CD14-positive monocyte (primary cell): Measurements from ENCODE around the gene MYOM3. TPM values are rescaled to one million over a fixed set of nuclear protein-coding genes. Genes with fewer than 3 reads are reported as not detected.

Experiments
- DNase-seq, 3 donors: peaks; one replicate each; pipeline ENCODE4 v3.0.0-alpha.2; 2011 to 2022
- H2AFZ ChIP-seq: 2 replicates; pipeline ENCODE4 v1.6.0; 2012; ENCODE audit warnings: mild to moderate bottlenecking, low read depth, low read length, inconsistent platforms; ENCODE audit not compliant: insufficient read depth, poor library complexity, severe bottlenecking
- H3K27ac ChIP-seq, 2 donors: 1 replicate in 1 of 2; 2 replicates in 1 of 2; pipeline ENCODE4 v1.5.1; 2012 to 2013; ENCODE audit warnings: low read length in 2 of 2, control low read depth in 1 of 2, inconsistent platforms in 1 of 2, low read depth in 1 of 2, mild to moderate bottlenecking in 1 of 2
- H3K27me3 ChIP-seq, 2 donors: one replicate each; pipeline versions ENCODE4 v1.6.0 to v1.6.1; 2011 to 2013; ENCODE audit warnings: low read length in 2 of 2; ENCODE audit not compliant: control insufficient read depth in 2 of 2, insufficient read depth in 2 of 2
- H3K36me3 ChIP-seq, 2 donors: replicated peaks in 1 of 2; 1 replicate in 1 of 2; 2 replicates in 1 of 2; pipeline versions ENCODE4 v1.5.1 to v1.6.1; 2012 to 2013; ENCODE audit warnings: low read length in 2 of 2, control low read depth in 1 of 2, inconsistent platforms in 1 of 2, mild to moderate bottlenecking in 1 of 2; ENCODE audit not compliant: insufficient read depth in 2 of 2, control insufficient read depth in 1 of 2
- H3K4me1 ChIP-seq, 2 donors: 1 replicate in 1 of 2; 2 replicates in 1 of 2; pipeline versions ENCODE4 v1.5.1 to v1.6.1; 2012 to 2013; ENCODE audit warnings: low read length in 2 of 2, control low read depth in 1 of 2, inconsistent platforms in 1 of 2, mild to moderate bottlenecking in 1 of 2, moderate library complexity in 1 of 2; ENCODE audit not compliant: insufficient read depth in 2 of 2, control insufficient read depth in 1 of 2
- H3K4me2 ChIP-seq: replicated peaks from 2 replicates; pipeline ENCODE3; 2012; ENCODE audit warnings: low read length, moderate library complexity, mild to moderate bottlenecking; ENCODE audit not compliant: poor library complexity, severe bottlenecking; ENCODE audit errors: extremely low read depth
- H3K4me3 ChIP-seq, 3 experiments: fragments of 200-600 bp in 1 of 3; sonication (generic) in 1 of 3; replicated peaks in 1 of 3; 1 replicate in 2 of 3; 2 replicates in 1 of 3; pipeline ENCODE4 v1.5.1; 2011 to 2013; ENCODE audit warnings: low read length in 3 of 3, mild to moderate bottlenecking in 3 of 3, control low read depth in 2 of 3, low read depth in 2 of 3, inconsistent platforms in 1 of 3, moderate library complexity in 1 of 3
- H3K79me2 ChIP-seq: 2 replicates; pipeline ENCODE4 v1.6.0; 2012; ENCODE audit warnings: mild to moderate bottlenecking, control low read depth, inconsistent platforms, low read length, moderate library complexity; ENCODE audit not compliant: insufficient read depth
- H3K9ac ChIP-seq: 2 replicates; pipeline ENCODE4 v1.6.0; 2017; ENCODE audit warnings: low read length, mild to moderate bottlenecking; ENCODE audit not compliant: insufficient read depth, poor library complexity, severe bottlenecking
- H3K9me3 ChIP-seq, 2 donors: replicated peaks in 1 of 2; 1 replicate in 1 of 2; 2 replicates in 1 of 2; pipeline versions ENCODE4 v1.5.1 to v1.6.1; 2012 to 2013; ENCODE audit warnings: low read length in 2 of 2, control low read depth in 1 of 2; ENCODE audit not compliant: control insufficient read depth in 1 of 2, insufficient read depth in 1 of 2
- H4K20me1 ChIP-seq: 2 replicates; pipeline ENCODE4 v1.6.0; 2012; ENCODE audit warnings: mild to moderate bottlenecking, low read length, control low read depth, moderate library complexity; ENCODE audit not compliant: insufficient read depth
- H3K27ac Mint-ChIP-seq, 7 donors: one replicate each; pipeline ENCODE4 v1.8.0; 2020; ENCODE audit warnings: mild to moderate bottlenecking in 7 of 7, mixed read lengths in 7 of 7, moderate library complexity in 6 of 7, inconsistent platforms in 2 of 7
- H3K27me3 Mint-ChIP-seq, 3 donors: one replicate each; pipeline ENCODE4 v1.8.0; 2021 to 2022; ENCODE audit warnings: low read depth in 3 of 3, mild to moderate bottlenecking in 3 of 3, mixed read lengths in 3 of 3, moderate library complexity in 3 of 3, inconsistent platforms in 1 of 3
- H3K36me3 Mint-ChIP-seq, 2 donors: one replicate each; pipeline ENCODE4 v1.8.0; 2020; ENCODE audit warnings: mixed read lengths in 2 of 2, inconsistent platforms in 1 of 2, mild to moderate bottlenecking in 1 of 2
- H3K4me1 Mint-ChIP-seq: one replicate; pipeline ENCODE4 v1.8.0; 2020; ENCODE audit warnings: mild to moderate bottlenecking, mixed read lengths
- H3K4me3 Mint-ChIP-seq, 2 donors: one replicate each; pipeline ENCODE4 v1.8.0; 2020; ENCODE audit warnings: mild to moderate bottlenecking in 2 of 2, mixed read lengths in 2 of 2, moderate library complexity in 1 of 2
- H3K9me3 Mint-ChIP-seq, 7 donors: one replicate each; pipeline ENCODE4 v1.8.0; 2020 to 2022; ENCODE audit warnings: mixed read lengths in 7 of 7, mild to moderate bottlenecking in 6 of 7, moderate library complexity in 6 of 7, inconsistent platforms in 2 of 7
- CTCF ChIP-seq: fragments of 200-600 bp; IDR thresholded peaks from one replicate; pipeline ENCODE4 v1.8.0; 2022; ENCODE audit warnings: antibody characterized with exemption, mild to moderate bottlenecking
- WGBS: methylation state at CpG from one replicate; pipeline ENCODE4 v1.1.5; 2013; ENCODE audit warnings: missing lambda C conversion rate; ENCODE audit not compliant: insufficient coverage; 5-methylcytosine and 5-hydroxymethylcytosine counted together
- intact Hi-C, 2 donors: fragments of 100-400 bp; cut with micrococcal nuclease; formaldehyde crosslinking; loops; one replicate each; pipeline versions ENCODE4 v1.15.0 to v1.15.1; 2023
- polyA plus RNA-seq, 3 donors: library from polyadenylated mRNA; depleted of rRNA in 1 of 3; unstranded in 2 of 3; stranded (reverse) in 1 of 3; fragments of 300-500 nt in 2 of 3; fragments of >200 nt in 1 of 3; fragmentation: Illumina TruSeq in 2 of 3; gene quantifications; 1 replicate in 2 of 3; 2 replicates in 1 of 3; pipeline ENCODE4 v1.2.3, GENCODE V29; 2012 to 2021

Gene MYOM3
- polyA plus RNA-seq, 3 donors = not detected

GRCh38 chr1:24052220-24052619 lies 59.7 kb downstream of the MYOM3 start:
- 55% methylated on average over 3 of the region's 6 CpGs for WGBS
- peaks cover 0 to 3% (median 0%) of the 10 kb centered on the region in 7 donors for H3K9me3 Mint-ChIP-seq
- no peak for TF ChIP-seq CTCF
- H3K4me2 ChIP-seq = no peak overlapping the region
- no peaks in the 10 kb centered on the region for H3K27me3 Mint-ChIP-seq
- H3K4me3 ChIP-seq = no peak overlapping the region
- H3K9me3 ChIP-seq = no peaks in the 10 kb centered on the region
- no peaks in the 10 kb centered on the region for H4K20me1 ChIP-seq
- no peaks in the 10 kb centered on the region for H3K36me3 ChIP-seq
- H3K4me3 Mint-ChIP-seq = no peak overlapping the region
- H3K27me3 ChIP-seq = no peaks in the 10 kb centered on the region
- H3K79me2 ChIP-seq = no peaks in the 10 kb centered on the region
- DNase-seq = no peak
- no peak overlapping the region for H3K27ac ChIP-seq
- no peak overlapping the region for H3K27ac Mint-ChIP-seq
- H3K9ac ChIP-seq = no peak overlapping the region
- peaks cover 31% of the 10 kb centered on the region for H3K4me1 Mint-ChIP-seq
- no peaks in the 10 kb centered on the region for H3K36me3 Mint-ChIP-seq
- intact Hi-C loops = no loop called here
- no peak overlapping the region for H2AFZ ChIP-seq
- H3K4me1 ChIP-seq = peaks cover 18 to 24% of the 10 kb centered on the region in 2 donors

GRCh38 chr1:24051206-24051945 lies 60.6 kb downstream of the MYOM3 start:
- H2AFZ ChIP-seq = no peak overlapping the region
- H3K4me1 ChIP-seq = peaks cover 18 to 24% of the 10 kb centered on the region in 2 donors
- no peaks in the 10 kb centered on the region for H3K27me3 ChIP-seq
- H3K4me2 ChIP-seq = peak overlapping the region; percentile 25
- H3K27ac Mint-ChIP-seq = peak overlapping the region in 1 of 7 donors; percentile 43
- WGBS = 0% methylated on average over 2 of the region's 7 CpGs
- H3K9me3 Mint-ChIP-seq = peaks cover 0 to 3% (median 0%) of the 10 kb centered on the region in 7 donors
- no peaks in the 10 kb centered on the region for H3K27me3 Mint-ChIP-seq
- H3K9me3 ChIP-seq = no peaks in the 10 kb centered on the region
- intact Hi-C loops = no loop called here
- H3K4me1 Mint-ChIP-seq = peaks cover 32% of the 10 kb centered on the region
- TF ChIP-seq CTCF = no peak
- no peaks in the 10 kb centered on the region for H4K20me1 ChIP-seq
- peak overlapping the region in 1 of 2 donors; percentile 3 for H3K27ac ChIP-seq
- no peak overlapping the region for H3K9ac ChIP-seq
- peak overlapping the region in 1 of 3 experiments; percentile 5 for H3K4me3 ChIP-seq
- H3K36me3 Mint-ChIP-seq = no peaks in the 10 kb centered on the region
- H3K4me3 Mint-ChIP-seq = peak overlapping the region in 1 of 2 donors; percentile 32
- DNase-seq = peak; percentile 11 to 24 (median 20)
- no peaks in the 10 kb centered on the region for H3K79me2 ChIP-seq
- no peaks in the 10 kb centered on the region for H3K36me3 ChIP-seq
